Measurements from ENCODE around the gene CCDC201.

CCDC201 gene

GRCh38 chr7:45893374-45893995 lies 20.6 kb upstream of the CCDC201 start:
- no peak for DNase-seq (ENCODE audit: low spot score)

GRCh38 chr7:45892407-45893035 lies 19.6 kb upstream of the CCDC201 start:
- DNase-seq (ENCODE audit: low spot score): no peak

GRCh38 chr7:45891462-45892402 lies 18.9 kb upstream of the CCDC201 start:
- DNase-seq (ENCODE audit: low spot score): no peak

GRCh38 chr7:45890902-45891461 lies 18.1 kb upstream of the CCDC201 start:
- peak; percentile 58 for DNase-seq (ENCODE audit: low spot score)

GRCh38 chr7:45890125-45890901 lies 17.4 kb upstream of the CCDC201 start:
- no peak for DNase-seq (ENCODE audit: low spot score)

- no peak for DNase-seq (ENCODE audit: low spot score)
These were observed 16.6 kb upstream of the CCDC201 start for GRCh38 chr7:45889367-45890067.

- no peak for DNase-seq (ENCODE audit: low spot score)
These were observed 16.1 kb upstream of the CCDC201 start for GRCh38 chr7:45888993-45889366.

- peak; percentile 57 for DNase-seq (ENCODE audit: low spot score)
These were observed 15.5 kb upstream of the CCDC201 start, which contains the start of gene IGFBP1 for GRCh38 chr7:45888185-45888992. IGFBP1 (plus strand) TSS chr7:45888488; CDS start chr7:45888653, 165 bp downstream.

GRCh38 chr7:45886931-45887667 lies 14.2 kb upstream of the CCDC201 start:
- no peak for DNase-seq (ENCODE audit: low spot score)

GRCh38 chr7:45885264-45885882 lies 12.5 kb upstream of the CCDC201 start:
- DNase-seq (ENCODE audit: low spot score): no peak

GRCh38 chr7:45884136-45884535 lies 11.3 kb upstream of the CCDC201 start:
- DNase-seq (ENCODE audit: low spot score): no peak

GRCh38 chr7:45882465-45882810 lies 9.6 kb upstream of the CCDC201 start:
- DNase-seq (ENCODE audit: low spot score): no peak

- peak; percentile 89 for DNase-seq (ENCODE audit: low spot score)
These were observed 9.0 kb upstream of the CCDC201 start for GRCh38 chr7:45881759-45882464.

GRCh38 chr7:45881280-45881758 lies 8.4 kb upstream of the CCDC201 start:
- DNase-seq (ENCODE audit: low spot score): no peak

- DNase-seq (ENCODE audit: low spot score): no peak
These were observed 7.6 kb upstream of the CCDC201 start for GRCh38 chr7:45880433-45880860.

- no peak for DNase-seq (ENCODE audit: low spot score)
These were observed 5.7 kb upstream of the CCDC201 start for GRCh38 chr7:45878457-45879144.

- DNase-seq (ENCODE audit: low spot score): no peak
These were observed 3.6 kb upstream of the CCDC201 start for GRCh38 chr7:45876519-45876918.

Data from AG08395 (cell line).